GM18517 (cell line): ENCODE data around the gene TAF8.
"Not testable (repeated sequence)": the region's sequence is repeated elsewhere in the genome, so short reads cannot be mapped to it uniquely, and the experiment has no call there.

Experiments used
- ATAC-seq: cut with Tn5 transposase; IDR thresholded peaks from one replicate; pipeline ENCODE4 v1.9.1; 2021; ENCODE audit warnings: mild to moderate bottlenecking, moderate library complexity; ENCODE audit not compliant: unreplicated experiment

TAF8 gene

DNA sequence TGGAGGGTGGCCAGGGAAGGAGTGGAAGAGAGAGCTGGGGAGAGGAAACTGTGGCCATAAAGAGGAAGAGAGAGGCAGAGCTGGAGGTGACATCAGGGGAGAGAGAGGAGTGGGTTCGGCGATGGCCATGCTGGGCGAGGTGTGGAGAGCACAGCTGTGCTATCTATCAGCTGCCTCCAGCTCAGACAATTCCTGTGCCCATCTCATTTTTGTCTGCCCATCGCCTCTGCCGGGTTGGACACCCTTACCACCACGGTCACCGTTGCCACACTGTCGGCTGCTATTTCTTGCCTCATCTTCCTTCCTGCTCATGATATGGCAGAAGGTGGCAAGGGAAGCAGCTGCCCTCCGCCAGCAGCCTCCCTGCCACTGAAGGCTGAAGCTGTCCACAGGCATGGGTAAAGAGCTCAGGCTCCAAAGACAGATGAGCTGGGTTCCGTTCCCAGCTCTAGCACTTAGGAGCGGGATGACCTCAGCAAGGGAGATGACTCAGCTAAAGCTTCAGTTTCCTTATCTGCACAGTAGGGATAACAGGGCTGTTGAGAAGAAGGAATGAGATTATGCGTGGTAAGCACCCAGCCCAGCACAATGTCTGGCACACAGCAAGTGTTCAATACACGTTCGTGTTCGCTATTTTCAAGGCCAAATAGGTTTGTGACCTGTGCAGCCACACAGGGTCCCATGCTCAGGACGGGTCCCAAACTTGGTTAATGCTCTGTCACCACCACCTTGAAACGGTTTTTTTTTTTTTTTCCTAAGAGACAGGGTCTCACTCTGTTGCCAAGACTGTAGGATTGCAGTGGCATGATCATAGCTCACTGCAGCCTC lies 21.9 kb upstream of the TAF8 start:
- no peak for ATAC-seq

DNA sequence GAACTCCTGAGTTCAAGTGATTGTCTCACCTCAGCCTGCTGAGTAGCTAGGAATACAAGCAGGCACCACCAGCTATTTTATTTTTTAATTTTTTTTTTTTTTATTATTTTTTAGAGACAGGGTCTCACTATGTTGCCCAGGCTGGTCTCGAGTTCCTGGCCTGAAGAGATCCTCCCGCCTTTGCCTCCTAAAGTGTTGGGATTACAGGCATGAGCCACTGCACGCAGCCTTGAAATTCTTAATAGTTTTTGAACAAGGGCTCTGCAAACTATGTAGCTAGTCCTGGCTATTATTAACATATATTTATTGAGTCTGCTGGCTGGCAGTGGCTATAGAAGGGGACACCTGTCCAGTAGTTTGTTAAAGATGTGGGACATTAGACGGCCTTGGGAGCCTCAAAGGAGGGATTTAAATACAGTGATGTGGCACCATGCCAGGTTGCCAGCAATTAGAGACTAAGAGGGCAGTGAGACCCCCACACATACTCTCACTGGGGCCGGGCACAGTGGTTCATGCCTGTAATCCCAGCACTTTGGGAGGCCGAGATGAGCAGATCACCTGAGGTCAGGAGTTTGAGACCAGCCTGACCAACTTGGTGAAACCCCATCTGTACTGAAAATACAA lies 21.1 kb upstream of the TAF8 start:
- ATAC-seq, result no peak

DNA sequence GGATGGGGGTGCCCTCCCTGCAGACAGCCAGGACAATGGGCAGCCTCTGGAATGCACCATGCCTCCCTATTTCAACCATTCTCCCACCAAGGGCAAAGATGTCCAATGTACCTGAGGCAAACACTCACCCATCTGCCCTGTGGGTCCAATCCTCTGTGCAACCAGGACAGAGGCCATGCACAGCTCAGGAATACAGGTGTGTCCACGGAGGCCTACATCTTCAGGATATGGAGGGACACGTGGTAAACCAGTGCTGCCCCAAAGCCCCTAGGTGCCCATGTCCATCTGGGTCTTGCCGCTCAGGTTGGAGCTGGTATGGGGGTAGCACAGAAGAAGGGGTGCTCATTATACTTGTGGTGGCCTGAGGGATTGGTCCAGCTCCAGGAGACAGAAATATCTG lies 20.4 kb upstream of the TAF8 start:
- no peak for ATAC-seq

DNA sequence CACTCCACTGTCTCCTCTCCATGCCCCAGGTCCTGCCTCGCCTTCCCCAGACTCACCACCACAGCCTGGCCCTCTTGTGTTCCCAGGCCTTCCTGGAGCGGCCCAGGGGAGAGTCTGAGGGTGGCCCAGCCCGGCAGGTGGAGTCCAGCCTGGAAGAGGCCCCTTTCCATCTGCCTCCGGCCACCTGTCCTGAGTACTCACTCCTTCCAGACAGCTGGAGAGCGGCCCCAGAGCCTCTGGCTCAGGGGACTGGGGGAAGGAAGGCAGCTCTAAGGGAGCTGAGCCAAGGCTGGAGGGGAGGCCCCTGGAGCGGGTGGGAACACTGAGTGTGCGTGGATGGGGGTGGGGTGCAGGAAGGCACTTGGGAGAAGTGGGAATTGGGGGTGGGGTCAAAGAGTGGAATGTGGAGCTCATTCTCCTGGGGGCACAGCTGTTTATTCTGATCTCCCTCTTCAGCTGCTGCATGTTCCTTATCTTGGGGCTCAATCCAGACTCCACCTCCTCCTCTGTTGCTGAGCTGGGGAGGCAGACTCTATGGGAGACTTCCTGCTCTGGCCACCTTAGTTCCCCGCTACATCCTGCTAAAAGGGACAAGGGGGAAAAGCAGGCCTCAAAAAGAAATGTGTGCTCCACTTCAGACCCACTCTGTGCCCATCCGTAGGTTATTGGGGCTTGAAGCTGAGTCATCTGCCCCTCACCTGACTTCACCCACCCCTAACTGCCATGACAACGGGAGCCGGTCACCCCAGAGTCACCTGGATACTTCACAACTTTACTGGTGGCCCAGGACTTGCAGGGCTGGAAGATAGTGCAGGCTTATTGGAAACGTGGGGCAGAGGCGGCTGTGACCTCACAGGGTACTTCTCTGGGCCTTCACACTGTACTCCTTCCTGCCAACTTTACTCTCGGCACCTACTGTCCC lies 19.5 kb upstream of the TAF8 start:
- ATAC-seq, result no peak

DNA sequence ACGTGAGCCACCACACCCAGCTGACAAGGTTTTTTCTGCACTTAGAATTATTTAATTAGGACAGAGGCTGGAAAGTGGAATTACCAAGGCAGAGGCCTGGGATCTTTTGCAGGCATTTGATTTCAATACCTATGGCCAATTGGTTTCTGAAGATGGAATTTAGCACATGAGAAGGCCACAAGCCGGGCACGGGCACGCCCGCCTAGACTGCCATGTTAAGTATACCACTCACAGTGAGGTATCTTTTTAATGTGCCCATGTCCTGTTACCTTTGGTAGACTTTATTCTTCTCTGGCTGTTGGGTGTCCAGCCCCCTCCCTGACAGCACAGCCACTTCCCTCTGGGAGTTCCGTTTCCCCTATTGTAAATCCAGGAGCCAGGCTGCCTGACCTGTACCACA lies 18.0 kb upstream of the TAF8 start:
- no peak for ATAC-seq

DNA sequence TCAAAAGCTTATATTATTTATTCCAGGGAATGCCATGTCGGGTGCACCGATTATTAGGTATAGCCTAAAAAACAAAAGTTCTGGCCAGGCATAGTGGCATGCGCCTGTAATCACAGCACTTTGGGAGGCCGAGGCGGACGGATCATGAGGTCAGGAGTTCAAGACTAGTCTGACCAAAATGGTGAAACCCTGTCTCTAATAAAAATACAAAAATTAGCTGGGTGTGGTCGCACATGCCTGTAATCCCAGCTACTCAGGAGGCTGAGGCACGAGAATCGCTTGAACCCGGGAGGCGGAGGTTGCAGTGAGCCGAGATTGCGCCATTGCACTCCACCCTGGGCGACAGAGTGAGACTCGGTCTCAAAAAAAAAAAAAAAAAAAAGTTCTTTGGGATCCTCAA lies 12.7 kb upstream of the TAF8 start:
- not testable (repeated sequence) for ATAC-seq

DNA sequence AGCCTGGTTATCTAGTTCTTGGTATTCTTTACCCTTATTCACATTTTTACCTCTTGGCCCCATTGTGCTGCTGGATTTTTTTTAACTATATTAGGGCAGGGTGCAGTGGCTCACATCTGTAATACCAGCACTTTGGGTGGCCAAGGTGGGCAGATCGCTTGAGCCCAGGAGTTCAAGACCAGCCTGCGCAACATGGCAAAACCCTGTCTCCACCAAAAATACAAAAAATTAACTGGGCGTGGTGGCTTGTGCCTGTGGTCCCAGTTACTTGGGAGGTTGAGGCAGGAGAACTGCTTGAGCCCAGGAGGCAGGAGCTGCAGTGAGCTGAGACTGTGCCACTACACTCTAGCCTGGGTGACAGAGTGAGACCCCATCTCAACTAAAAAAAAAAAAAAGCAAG lies 12.2 kb upstream of the TAF8 start:
- no peak for ATAC-seq

DNA sequence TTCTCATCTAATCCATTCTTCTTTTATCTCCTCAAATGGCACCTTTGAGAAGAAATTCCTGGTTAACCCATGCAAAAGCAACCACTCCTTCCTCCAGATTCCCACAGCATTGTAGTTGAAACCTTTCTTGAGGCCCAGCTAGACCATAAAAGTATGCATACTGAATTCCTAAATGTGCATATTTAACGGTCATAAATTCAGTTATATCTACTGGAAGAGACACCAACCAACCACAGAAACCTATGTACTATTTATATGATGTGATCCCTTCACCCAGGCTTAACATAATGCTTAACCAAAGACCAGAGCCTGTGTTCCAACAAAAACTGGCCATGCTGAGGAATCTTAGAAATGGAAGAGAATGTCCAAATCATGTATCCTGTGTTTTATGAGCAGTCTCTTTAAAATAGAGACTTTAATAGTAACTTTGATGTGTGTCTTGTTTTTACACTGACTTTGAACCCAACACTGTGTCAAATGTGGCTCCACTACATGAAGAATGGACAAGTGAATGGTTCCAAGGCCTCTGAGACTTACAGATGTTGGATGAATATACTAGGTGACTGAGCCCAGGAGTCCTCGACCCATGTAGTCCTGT lies 11.4 kb upstream of the TAF8 start:
- no peak for ATAC-seq

DNA sequence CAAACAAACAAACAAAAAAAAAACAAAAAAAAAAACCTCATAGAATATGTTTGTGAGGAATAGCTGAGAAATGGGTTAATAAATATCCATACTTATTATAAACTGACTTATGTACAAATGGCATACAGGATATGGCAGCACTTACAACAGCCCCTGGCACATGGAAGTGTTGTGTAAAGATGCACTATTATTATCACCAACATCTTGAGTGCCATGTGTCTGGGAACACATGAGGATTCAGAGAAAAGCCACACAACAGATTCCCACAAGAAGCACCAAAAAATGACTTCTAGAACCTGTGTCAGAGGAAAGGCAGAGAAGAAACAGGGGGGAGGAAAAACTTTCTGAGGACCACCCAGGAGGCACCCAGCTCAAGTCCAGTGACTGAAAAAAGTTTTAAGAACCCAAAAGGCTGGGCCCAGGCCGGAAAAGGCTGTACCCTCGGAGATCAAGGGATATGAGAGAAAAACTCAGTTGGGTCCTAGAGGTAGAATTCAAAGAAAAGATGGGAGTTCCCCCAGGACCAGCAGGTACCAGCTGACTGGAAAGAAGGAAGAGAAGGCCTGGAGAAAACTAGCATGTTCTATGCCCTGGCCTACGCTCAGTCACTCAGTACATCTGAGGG lies 9.4 kb upstream of the TAF8 start:
- ATAC-seq, result no peak

DNA sequence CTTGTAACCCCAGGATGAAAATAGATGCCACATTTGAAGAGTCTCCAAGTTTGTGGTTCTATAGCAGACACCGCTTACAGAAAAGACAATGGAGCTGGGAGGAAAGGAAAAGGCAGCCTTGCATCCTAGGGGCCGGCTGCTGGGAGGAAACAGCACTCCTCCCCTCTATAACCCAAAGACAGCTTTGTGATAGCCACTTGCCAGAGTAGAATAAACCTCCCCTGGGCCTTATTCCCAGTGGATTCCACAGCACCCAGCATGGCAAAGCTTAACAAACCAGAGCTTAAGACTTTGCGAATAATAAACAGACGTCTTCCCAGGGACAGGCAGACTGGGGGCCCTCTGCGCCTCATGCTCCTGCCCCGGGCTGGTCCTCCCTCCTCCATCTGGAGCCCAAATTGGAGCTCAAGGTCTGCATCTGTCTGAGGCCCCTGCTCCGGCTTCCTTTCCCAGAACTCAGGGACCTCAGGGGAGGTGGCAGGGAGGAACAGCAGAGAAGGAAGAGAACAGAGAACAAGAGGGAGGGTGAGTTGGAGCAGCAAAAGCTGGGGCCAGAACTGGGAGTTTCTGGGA lies 8.8 kb upstream of the TAF8 start:
- no peak for ATAC-seq

DNA sequence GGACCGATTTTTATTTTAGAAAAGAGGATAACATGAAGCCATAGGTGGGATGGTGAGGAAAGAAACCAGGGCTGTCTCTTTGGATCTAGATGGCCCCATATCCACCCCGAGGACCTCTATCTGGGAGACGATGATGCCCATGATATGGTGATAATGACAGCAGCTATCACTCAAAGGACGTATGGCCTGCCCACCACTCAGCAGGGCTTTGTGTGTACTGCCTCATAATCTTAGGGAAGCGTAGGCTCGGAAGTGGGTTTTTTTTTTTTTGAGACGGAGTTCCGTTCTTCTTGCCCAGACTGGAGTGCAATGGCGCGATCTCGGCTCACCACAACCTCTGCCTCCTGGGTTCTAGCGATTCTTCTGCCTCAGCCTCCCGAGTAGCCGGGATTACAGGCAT lies 8.2 kb upstream of the TAF8 start:
- no peak for ATAC-seq

DNA sequence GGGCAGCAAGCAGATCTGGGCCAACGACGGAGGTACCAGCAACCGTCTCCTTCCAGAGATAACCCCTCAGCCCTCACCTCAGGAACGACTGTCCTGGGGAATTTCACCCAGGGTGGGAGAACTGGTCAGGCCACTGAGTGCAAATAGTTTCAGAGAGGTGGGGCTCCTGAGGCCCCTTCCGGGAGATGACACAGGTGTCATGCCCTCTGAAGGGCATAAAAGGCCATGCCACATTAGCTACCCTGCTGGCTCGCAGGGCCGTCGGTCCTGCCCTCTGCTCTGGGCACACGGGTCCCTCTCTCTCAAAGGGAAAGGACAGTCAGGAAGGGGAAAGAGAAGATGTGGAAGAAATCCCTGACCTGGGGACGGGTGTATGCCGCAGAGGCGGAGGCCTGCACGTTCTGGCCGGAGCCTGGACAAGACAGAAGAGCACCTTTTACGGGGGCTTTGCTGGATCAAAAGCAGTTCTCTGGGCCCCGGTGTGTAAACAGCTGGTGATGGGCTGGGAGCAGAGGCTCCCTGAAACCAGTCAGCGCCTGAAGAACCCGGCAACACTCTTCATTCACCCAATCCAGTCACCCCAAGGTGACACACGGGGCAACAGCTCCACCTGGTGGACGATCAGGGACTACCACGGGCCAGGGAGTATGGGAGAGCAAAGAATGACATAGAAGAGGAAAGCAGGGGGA lies 6.4 kb upstream of the TAF8 start:
- no peak for ATAC-seq

DNA sequence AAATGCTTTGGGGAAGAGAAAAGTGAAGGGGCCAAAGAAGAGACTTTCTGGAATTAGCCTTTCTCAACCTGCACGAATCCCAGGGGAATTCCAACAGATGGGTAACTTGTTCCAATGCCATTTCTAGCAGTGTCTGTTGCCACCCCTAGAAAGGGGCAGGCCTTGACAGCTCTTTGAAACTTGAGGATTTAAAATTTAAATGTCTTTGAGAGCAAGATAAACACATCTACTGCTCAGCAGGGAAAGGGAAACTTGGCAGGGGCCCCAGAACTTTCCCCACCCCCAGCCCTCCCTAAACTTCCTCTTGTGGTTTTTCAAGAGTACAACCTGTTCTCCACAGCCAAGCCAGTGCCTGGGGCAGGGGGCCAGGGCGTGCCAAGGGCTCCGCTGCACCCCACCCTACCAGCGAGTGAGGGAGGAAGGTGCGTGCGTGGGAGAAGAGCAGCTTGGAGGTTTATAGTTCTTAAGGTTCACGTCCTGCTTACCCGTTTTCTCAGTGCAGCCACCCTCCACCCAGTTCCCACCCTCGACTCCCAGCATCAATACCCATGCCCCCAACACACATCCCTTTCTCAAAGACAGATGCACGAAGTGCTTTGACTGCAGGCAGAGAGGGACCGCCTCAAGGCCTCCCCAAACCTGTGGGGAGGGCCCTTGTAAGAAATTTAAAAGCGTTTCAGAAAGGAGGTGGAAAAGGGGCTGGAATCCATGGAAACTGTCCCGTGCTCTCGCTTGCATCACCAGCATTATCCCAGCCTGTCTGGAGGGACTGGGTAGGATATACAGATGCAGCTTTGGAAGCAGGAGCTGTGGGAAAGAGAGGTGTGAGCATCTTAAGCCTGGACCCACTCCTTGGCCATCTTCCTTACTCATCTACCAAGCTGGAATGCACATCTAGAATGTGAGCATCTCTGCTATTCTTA lies 4.5 kb upstream of the TAF8 start:
- ATAC-seq, result no peak

DNA sequence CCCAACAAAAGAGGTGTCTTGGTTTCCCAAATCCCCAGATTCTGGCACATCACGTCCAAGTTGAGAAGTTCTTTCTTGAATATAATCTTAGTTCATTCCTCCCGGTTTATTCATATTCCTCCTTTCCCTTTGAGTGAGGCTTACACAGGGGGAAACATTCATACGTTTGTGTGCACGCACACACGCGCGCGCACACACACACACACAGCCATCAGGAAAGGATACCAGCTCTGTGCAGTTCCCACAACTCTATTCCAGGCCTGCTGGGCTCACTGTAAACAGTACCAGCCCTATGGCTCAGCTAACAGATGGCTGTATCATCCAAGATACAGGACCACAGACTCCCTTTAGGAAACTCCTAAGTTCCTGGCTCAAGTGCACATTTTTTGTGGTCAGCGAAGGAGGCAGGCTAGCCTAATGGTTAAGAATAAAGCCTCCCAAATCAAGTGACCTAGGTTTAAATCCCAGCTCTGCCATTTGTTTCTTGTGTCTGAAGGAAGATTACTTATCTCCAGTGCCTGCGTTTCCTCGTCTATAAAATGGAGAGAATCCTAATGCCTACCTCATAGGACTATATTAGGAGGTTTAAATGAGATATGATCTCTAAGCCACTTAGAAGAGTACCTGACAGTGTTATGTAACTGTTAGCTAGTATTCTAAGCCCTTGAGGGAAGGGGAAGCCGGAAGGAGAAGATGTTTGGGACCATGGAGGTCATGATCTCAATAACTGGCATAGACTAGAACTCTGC lies 3.7 kb upstream of the TAF8 start:
- ATAC-seq, result no peak

DNA sequence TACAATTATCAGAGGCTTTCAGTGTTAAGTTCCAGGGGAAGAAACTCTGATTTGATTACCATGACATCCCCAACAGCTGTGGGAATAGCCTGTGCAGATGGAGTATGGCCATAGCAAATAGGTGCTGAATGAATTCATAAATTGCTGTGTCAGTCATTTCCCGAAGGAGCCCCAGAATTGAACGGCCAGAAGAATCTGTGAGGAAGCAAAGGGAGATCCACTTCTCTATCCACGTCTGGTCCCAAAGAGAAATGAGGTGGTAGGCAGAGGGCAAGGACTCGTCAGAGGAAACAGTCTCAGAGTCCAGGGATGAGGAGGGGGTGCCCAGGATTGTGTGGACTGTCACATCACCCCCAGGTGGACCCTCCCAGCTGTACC lies 3.1 kb upstream of the TAF8 start:
- ATAC-seq, result no peak

DNA sequence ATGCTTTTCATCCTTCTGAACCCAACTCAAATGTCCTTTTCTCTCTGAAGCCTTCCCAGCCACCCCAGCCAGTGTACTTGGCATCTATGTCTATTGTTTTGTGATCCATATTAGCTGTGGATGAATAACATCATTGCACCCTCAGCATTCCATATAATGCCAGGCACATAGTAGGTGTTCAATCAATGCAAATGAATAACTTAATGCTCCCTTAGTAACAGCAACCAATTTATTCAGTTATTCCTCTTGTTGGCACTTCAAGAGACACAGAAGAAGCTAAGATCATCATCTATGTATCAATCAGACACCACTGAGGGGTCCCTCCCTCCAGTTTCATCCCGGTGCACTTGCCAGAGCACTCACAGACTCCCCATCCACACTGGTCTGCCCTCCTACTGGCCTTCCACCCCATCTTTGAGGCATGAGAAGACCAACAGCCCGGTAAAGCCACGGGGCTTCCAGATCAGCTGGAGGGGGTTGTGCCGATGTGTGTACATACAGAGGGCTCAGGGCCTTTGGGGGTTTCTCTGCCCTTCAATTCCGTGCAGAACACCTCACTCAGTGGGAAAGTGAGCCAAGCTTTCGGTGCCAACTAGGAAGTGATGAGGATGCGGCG lies 2.4 kb upstream of the TAF8 start:
- no peak for ATAC-seq

DNA sequence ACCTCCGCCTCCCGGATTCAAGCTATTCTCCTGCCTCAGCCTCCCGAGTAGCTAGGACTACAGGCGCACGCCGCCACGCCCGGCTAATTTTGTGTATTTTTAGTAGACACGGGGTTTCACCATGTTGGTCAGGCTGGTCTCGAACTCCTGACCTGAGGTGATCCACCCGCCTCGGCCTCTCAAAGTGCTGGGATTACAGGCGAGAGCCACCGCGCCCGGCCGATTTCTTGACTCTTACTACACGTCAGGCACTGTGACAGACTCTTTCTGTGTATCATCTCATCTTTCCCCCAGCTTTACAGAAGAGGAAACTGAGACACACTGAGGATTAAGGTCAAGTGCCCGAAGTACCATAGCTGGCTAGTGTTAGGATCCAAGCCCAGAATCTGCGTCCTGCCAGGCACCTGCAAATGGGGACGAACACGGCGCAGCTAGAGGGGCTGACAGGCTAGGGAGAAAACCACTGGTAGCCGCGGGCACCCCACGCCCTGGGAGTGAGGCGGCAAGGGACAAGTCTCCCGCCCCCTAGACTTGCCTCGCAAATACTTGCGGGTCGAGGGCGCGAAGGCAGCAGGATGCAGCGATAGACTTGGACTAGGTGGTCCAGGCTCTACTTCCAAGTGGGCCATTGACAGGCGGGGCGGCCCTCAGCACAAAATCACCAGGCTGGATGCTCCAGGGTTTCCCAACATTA lies 1.1 kb upstream of the TAF8 start:
- ATAC-seq, result no peak
